GM12878 (cell line): ENCODE data around the gene RABEP1.

Experiments
- CEBPB ChIP-seq, 2 experiments: fragments of 150-350 bp in 1 of 2; IDR thresholded peaks; 2 replicates each; pipeline ENCODE4 v1.6.1; 2012 to 2014; ENCODE audit warnings: low read depth in 2 of 2, low read length in 2 of 2, borderline replicate concordance in 1 of 2, inconsistent platforms in 1 of 2
- ZBTB40 ChIP-seq: fragments of 450-650 bp; IDR thresholded peaks from 2 replicates; pipeline ENCODE4 v1.6.1; 2016; ENCODE audit warnings: mild to moderate bottlenecking, moderate library complexity, borderline replicate concordance

GRCh38 chr17:5234645-5235576 is 47.2 kb upstream of the RABEP1 start, which contains the start of gene SCIMP:
- TF ChIP-seq CEBPB (IDR thresholded peaks at IDR 0.05; ENCODE audit: borderline replicate concordance in 1 of 2, low read depth in 2 of 2, low read length in 2 of 2) (no peak), ZBTB40 (no peak)
